HG03045 (cell line): ENCODE results near the gene ZNF512B.
"Not testable (repeated sequence)": the region's sequence is repeated elsewhere in the genome, so short reads cannot be mapped to it uniquely, and the experiment has no call there.

Experiments
- ATAC-seq: cut with Tn5 transposase; IDR thresholded peaks from one replicate; pipeline ENCODE4 v1.9.1; 2021; ENCODE audit warnings: mild to moderate bottlenecking, moderate library complexity; ENCODE audit not compliant: unreplicated experiment

The ZNF512B gene

GRCh38 chr20:63963784-63964301 is 5.9 kb downstream of the ZNF512B start:
- ATAC-seq: no peak

DNA sequence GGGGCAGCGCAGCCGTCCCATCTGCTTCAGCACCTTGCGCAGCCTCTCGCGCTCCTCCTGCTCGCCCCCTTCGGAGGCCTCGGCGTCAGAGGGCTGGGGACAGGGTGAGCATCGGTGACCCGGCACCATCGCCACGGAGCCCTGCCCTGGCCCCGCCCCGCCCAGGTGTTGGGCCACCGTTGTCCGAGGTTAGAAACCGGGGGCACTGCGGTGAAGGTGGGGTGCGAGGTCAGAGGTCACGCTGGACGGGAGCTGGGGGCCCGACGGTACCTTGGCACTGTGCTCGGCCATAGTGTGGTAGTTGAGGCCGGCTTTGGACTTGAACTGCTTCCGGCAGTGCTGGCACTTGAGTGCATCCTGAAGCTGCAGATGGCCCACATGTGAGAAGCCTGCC is 6.4 kb downstream of the ZNF512B start:
- no peak for ATAC-seq

DNA sequence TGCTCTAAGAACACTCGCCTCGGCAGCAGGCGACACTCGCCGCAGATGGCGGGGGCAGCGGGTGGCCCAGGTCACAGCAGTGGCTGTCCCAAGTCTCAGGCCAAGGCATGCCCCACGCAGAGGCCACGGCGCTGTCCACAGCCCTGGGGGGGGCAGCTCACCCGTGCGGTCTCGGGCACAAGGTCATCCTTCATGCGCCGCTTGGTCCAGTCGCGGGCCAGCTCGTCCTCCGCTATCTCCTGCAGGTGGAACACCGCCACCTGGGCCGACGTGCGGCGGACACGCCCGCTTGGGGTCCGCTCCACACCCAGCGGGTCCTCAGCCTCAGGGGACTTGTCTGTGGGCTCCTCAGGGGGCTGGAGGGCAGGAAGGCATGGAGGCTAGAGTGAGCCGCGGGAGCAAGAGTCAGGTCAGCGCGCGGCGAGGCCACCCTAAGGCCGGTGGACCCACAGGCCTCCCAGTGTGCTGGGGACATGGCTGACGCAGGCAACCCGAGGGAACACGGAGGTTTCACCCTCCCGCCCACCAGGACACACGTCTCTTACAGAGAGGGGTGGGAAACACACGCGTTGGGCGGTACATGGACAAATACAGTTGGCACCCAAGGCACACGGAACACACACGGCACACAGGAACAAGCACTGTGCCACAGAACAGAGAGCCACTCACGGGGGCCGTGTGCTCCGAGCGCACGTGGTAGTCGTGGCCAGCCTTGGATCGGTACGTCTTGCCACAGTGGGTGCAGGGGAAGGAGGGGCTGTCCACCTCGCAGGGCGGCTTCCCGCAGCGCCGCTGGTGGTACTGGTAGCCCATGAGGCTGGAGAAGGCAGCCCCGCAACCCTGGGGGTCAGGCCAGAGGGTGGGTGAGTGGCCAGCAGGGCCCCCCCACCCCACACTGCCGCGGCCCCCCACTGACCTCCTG is 7.0 kb downstream of the ZNF512B start:
- no peak for ATAC-seq

GRCh38 chr20:63961664-63962425 is 7.9 kb downstream of the ZNF512B start:
- ATAC-seq: no peak

- not testable (repeated sequence) for ATAC-seq
Measured at GRCh38 chr20:63960654-63961621, 8.8 kb downstream of the ZNF512B start.

DNA sequence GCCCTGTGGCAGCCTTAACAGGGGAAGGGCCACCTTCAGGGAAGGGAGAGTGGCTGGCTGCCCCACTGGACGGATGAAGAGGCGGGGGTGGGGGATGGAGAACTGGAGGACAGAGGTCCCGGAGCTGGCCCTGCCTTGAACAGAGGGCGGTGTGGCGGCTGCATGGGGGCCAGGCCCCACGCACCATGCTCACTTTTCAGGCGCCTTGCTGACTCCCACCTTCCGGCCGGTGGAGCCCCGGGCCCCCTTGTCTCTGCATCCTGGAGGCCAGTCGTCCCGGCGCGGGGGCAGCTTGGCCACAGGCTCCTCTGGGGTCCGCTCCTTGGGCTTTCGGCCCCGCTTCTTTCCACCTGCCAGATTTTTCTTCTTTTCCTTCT is 10.0 kb downstream of the ZNF512B start:
- no peak for ATAC-seq

- ATAC-seq: no peak
Measured at GRCh38 chr20:63958964-63959698, 10.6 kb downstream of the ZNF512B start.

DNA sequence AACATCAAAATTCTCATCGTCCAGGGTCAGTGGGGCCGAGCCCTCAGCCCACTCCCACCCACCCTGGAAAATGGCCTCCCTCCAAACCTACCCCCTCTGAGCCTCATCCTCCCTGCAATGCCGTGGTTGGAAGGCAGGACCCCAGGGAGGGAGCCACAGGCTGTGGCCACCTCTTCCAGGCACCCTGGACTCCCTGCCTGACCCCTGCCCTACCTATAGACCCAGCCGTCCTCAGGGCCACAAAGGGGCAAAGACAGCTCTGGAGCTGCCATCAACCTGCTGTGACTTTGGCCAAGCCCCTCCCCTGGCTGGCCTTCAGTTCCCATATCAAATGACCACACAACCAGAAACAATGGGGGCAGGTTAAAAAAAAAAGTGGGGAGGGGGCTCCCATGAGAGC is 11.3 kb downstream of the ZNF512B start:
- ATAC-seq: no peak

- ATAC-seq: no peak
Measured at GRCh38 chr20:63957690-63958441, 11.9 kb downstream of the ZNF512B start.

DNA sequence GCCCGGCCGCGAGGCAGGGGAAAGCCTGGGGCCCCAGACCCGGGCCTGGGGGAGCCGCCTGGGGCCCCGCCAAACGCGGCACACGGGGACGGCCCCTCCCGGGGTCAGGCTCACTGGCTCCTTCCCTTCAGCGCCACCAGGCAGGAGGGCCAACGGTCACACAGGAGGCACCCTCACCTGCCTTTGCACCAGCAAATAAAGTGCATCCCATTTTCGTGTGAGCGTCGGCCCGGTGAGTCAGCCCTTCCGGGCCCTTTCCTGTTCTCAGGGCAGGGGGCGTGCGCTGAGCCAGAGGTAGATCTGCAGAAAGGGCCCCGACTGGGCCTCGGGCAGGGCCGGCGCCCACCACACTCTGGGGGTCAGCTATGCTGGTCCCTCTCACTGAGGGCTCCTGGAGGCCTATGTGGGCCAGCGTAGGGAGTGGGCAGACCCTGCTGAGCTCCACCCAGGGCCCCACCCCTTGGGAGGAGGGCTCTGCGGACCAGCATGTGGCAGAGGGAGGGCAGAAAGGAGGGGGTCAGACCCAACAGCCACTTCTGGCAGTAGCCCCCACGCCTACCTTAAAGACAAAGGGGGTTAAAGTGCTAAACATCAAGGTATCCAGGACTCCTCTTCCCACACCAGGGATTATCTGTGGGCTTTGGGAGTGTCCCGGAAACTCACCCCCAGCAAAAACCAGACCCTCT is 12.6 kb downstream of the ZNF512B start:
- ATAC-seq: no peak

GRCh38 chr20:63956664-63957003 is 13.1 kb downstream of the ZNF512B start:
- peak; percentile 13 for ATAC-seq

GRCh38 chr20:63955827-63956663 is 13.7 kb downstream of the ZNF512B start, which contains the start of gene UCKL1:
UCKL1 (minus strand) TSS chr20:63956416; CDS start chr20:63956372, 44 bp downstream.
- peak; percentile 70 for ATAC-seq

GRCh38 chr20:63955281-63955826 is 14.4 kb downstream of the ZNF512B start:
- ATAC-seq: peak; percentile 9

DNA sequence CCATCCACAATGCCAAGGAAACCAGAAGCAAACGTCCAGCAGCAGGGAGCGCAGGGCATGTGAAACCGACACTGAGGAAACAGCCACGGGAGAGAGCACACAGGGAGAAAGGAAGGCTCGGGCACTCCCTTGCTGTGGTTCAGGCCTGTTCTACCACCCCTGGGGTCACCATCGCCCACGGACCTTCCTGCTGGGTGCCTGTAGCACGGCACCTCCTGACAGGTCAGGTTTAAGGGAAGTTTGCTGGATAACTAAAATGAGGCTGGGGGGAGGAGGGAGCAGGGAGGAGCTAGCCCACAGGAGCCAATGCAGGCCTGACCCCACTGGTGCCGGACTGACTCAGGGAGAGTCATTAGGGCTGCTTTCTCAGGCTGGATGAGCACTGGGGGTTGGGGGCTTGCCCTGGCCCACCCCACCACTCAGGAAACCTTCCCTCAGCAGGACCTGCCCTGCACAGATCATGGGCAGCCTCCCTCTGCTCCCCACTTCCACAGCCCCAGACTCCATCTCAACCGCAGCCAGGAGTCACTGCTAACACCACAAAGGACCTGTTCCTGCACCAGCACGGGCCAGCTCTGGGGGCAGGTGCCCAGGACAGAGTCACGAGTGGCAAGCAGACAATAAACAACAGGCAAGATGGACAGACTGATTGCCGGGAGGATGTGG is 15.8 kb downstream of the ZNF512B start:
- no peak for ATAC-seq

DNA sequence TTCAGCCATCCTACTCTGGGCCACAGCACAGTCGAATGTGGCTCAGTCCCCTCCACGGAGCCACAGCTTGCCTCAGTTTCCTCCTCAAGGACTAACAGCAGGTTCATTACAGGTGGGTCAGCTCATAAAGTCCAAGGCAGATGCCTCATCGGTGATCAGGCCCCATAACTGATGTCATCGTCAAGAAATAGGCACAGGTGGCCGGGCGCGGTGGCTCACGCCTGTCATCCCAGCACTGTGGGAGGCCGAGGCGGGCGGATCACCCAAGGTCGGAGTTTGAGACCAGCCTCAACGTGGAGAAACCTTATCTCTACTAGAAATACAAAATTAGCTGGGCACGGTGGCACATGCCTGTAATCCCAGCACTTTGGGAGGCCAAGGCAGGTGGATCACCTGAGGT is 17.0 kb downstream of the ZNF512B start:
- no peak for ATAC-seq

DNA sequence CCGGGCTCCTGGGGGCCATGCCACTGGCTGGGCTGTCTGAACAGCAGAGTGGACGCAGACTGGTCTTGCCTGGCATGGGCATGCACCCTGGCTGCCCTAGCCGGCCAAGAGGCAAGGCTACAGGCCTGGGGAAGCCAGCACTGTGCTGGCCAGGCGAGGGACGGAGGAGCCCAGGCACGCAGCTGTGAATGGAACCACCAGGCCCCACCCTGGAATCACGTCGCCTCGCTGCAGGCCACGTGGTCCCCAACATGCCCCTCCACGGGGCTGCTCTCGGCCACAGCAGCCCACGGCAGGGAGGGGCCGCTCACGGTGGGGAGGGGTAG is 17.6 kb downstream of the ZNF512B start:
- no peak for ATAC-seq
